ENCODE measurements around the gene OASL.

DNA sequence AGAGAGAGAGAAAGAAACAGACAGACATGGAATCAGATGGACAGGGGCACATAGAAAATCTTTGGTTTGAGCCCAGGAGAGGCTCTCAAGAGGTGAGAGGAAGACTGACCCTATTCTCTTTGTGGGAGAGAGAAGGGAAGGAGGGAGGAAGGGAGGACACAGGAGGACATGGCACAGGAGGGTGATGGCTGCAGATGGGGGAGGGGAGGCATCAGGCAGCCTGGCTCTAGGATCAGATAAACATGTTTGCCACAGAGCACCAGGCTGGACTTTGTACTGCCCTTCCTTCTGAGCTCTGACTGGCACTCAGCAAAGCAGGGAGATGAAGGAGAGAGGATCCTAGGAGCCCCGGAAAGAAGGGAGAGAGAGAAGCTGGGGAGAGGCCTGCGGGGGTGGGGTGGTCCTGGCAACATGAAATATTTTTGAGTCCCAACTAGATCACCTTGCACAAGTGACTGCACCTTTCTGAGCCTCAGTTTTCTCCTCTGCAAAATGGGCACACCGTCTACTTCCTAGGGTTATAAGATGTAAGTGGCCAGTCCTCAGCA is 54.6 kb downstream of the OASL start:
- TF ChIP-seq POLR2A (IDR thresholded peaks at IDR 0.05) (no peak), CTCF (IDR thresholded peaks at IDR 0.05) (no peak), EP300 (IDR thresholded peaks at IDR 0.05; ENCODE audit: low read depth) (no peak), POLR2AphosphoS5 (IDR thresholded peaks at IDR 0.05) (peak in 1 of 3 donors; percentile 13)
